Endothelial cell (in vitro differentiated cells): Measurements from ENCODE around the gene EWSR1. TPM values are rescaled to one million over a fixed set of nuclear protein-coding genes. Genes with fewer than 3 reads are reported as not detected.
A peak's percentile ranks its signal among the peaks of the same experiment; 100 is the strongest.

Source experiments
- DNase-seq: peaks from one replicate; pipeline ENCODE4 v3.0.0; 2021; ENCODE audit warnings: low spot score
- H3K27ac Mint-ChIP-seq: one replicate; pipeline ENCODE4 v1.8.0; 2021; ENCODE audit warnings: mixed read lengths, inconsistent platforms; ENCODE audit not compliant: unreplicated experiment
- H3K27me3 Mint-ChIP-seq: one replicate; pipeline ENCODE4 v1.8.0; 2021; ENCODE audit warnings: mild to moderate bottlenecking, moderate library complexity, mixed read lengths, inconsistent platforms; ENCODE audit not compliant: unreplicated experiment
- H3K36me3 Mint-ChIP-seq: one replicate; pipeline ENCODE4 v1.8.0; 2021; ENCODE audit warnings: mild to moderate bottlenecking, low read depth, mixed read lengths, inconsistent platforms; ENCODE audit not compliant: unreplicated experiment
- H3K4me1 Mint-ChIP-seq: one replicate; pipeline ENCODE4 v1.8.0; 2021; ENCODE audit warnings: mild to moderate bottlenecking, mixed read lengths, inconsistent platforms; ENCODE audit not compliant: unreplicated experiment
- H3K4me3 Mint-ChIP-seq: one replicate; pipeline ENCODE4 v1.8.0; 2021; ENCODE audit warnings: mild to moderate bottlenecking, mixed read lengths, inconsistent platforms; ENCODE audit not compliant: unreplicated experiment
- H3K9me3 Mint-ChIP-seq: one replicate; pipeline ENCODE4 v1.8.0; 2021; ENCODE audit warnings: mixed read lengths, inconsistent platforms; ENCODE audit not compliant: unreplicated experiment
- CTCF ChIP-seq: fragments of 200-600 bp; sonication (generic); IDR thresholded peaks from one replicate; pipeline ENCODE4 v1.5.0; 2021; ENCODE audit warnings: antibody characterized with exemption; ENCODE audit not compliant: unreplicated experiment
- total RNA-seq: library from RNA; stranded (reverse); fragmentation: NEBNext Ultra II Directional; extraction: Animal tissue kit (Norgen Biotek cat#: 25700); gene quantifications from one replicate; pipeline ENCODE4 v1.2.1, GENCODE V29; 2021; ENCODE audit not compliant: unreplicated experiment

The EWSR1 gene
- total RNA-seq, 1 donor from 2014 or later, result 307 TPM

DNA sequence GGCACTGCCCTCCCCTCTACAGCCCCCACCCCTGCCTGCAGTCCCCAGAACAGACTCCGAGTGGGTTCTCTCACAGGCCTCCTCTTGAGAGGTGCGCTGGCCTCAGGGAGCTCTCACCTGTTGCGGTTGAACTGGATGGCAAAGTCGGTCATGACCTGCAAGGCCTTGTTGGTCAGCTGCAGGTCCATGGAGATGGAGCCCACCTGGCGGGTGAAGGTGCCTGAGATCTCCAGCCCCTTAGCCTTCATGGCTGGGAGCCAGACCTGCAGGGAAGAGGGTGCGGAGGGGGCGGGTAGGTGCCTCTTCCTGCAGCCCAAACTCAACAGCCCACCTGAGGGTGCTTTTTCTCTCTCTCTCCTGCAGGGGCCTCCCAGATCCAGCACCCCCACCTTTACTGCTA, 66.1 kb downstream of the EWSR1 start:
- Mint-ChIP-seq H3K27me3 (peaks cover 12% of the 10 kb centered on the region), H3K4me1 (peaks cover 14% of the 10 kb centered on the region), H3K36me3 (peaks cover 43% of the 10 kb centered on the region), H3K27ac (no peak overlapping the region), H3K9me3 (no peaks in the 10 kb centered on the region), H3K4me3 (no peak overlapping the region)
- TF ChIP-seq CTCF, result no peak
- DNase-seq, result no peak

DNA sequence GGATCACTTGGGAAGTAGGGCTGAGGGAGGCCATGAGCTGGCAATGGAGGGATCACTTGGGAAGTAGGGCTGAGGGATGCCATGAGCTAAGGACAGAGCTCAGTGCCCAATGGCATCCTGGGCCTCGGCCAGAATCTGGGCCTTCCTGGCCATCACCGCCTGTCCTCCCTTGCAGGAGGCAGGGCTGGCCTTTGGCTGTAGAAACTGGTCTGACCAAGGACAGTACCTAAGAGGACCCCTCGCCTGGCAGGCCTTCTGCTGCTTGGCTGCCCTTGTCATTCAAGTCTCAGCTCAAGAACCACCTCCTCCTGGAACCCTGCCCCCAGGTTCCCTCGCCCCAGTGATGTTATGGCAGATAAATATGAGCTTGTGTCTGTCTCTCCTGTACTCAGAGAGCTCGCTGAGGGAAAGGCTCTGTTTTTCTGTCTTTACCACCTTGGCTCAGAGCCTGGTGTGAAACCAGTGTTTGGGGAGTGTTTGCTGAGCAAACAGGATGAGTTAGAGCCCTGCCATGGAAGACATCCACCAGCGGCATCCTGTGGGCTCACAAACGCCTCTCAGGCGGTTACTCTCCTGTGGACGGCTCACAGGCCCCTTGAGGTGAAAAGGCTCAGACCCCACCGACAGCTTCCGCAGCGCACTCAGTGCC, 66.8 kb downstream of the EWSR1 start:
- Mint-ChIP-seq H3K36me3 (peaks cover 43% of the 10 kb centered on the region), H3K9me3 (no peaks in the 10 kb centered on the region)

GRCh38 chr22:29335656-29336055, 67.6 kb downstream of the EWSR1 start:
- peaks cover 42% of the 10 kb centered on the region for H3K36me3 Mint-ChIP-seq
- no peaks in the 10 kb centered on the region for H3K9me3 Mint-ChIP-seq
- peak overlapping the region; percentile 63 for H3K4me3 Mint-ChIP-seq
- peaks cover 10% of the 10 kb centered on the region for H3K4me1 Mint-ChIP-seq
- H3K27ac Mint-ChIP-seq, result peak overlapping the region; percentile 78
- H3K27me3 Mint-ChIP-seq, result peaks cover 13% of the 10 kb centered on the region
- TF ChIP-seq CTCF, result no peak
- DNase-seq, result no peak

More for the DNA sequence above, 66.8 kb downstream of the EWSR1 start:
- DNase-seq, result no peak
- no peak overlapping the region for H3K27ac Mint-ChIP-seq
- peaks cover 11% of the 10 kb centered on the region for H3K4me1 Mint-ChIP-seq
- no peak for TF ChIP-seq CTCF
- no peak overlapping the region for H3K4me3 Mint-ChIP-seq
- H3K27me3 Mint-ChIP-seq, result peaks cover 13% of the 10 kb centered on the region

DNA sequence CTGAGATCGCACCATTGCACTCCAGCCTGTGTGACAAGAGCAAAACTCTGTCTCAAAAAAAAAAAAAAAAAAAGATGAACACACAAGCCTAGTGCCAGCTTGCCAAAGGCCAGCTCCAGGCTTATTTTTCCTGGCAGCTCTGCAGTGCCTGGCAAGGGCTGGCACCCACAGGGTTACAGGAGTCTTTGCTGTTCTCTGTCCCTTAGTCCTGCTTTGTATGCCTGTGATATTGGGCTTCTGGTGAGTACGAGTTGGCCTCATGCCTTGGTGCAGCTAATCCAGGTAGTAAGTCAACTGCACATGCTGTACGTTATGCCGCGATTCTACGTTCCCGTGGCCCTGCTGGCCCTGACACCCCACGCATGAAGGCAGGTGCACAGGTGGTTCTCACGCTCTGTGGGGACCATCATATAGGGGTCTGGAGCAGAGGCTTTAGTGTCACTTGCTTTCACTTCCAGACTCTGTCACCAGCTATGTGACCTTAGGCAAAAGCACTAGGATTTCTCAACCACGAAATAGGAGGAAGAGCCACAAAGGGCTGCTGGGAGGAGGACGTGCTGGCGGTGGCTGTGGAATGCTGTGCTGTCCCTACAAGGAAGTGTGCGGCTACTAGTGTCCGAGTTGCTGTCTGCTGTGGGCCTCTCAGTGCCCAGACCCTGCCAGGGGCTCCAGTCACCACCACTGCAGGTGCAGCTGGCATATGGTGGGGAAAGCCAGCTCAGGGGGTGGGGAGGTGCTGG, 68.9 kb downstream of the EWSR1 start:
- no peak overlapping the region for H3K27ac Mint-ChIP-seq

More for the DNA sequence above, 68.9 kb downstream of the EWSR1 start:
- H3K36me3 Mint-ChIP-seq, result peaks cover 45% of the 10 kb centered on the region
- no peak overlapping the region for H3K4me3 Mint-ChIP-seq
- peaks cover 13% of the 10 kb centered on the region for H3K27me3 Mint-ChIP-seq
- DNase-seq, result no peak
- H3K4me1 Mint-ChIP-seq, result peaks cover 6% of the 10 kb centered on the region
- no peak for TF ChIP-seq CTCF
- no peaks in the 10 kb centered on the region for H3K9me3 Mint-ChIP-seq
